ENCODE measurements around the gene MMP2. TPM values are rescaled to one million over a fixed set of nuclear protein-coding genes. Genes with fewer than 3 reads are reported as not detected.

The MMP2 gene
- polyA plus RNA-seq, 1 donor from 2014 or later = 2.5 TPM

GRCh38 chr16:55488306-55488705, 9.3 kb downstream of the MMP2 start:
- Histone ChIP-seq H3K27ac (ENCODE audit: low read length) (no peak overlapping the region), H2AFZ (ENCODE audit: low read depth, low read length) (no peak overlapping the region), H3K79me2 (replicated peaks; ENCODE audit: insufficient read depth, low read length) (no peaks in the 10 kb centered on the region), H3K4me2 (ENCODE audit: low read length) (no peak overlapping the region), H3F3A (ENCODE audit: insufficient read depth, low read length, poor library complexity, severe bottlenecking) (no peaks in the 10 kb centered on the region), H3K36me3 (ENCODE audit: insufficient read depth, low read length) (no peaks in the 10 kb centered on the region), H4K20me1 (ENCODE audit: insufficient read depth) (no peaks in the 10 kb centered on the region), H3K27me3 (ENCODE audit: insufficient read depth, low read depth, low read length) (no peaks in the 10 kb centered on the region), H3K9me2 (ENCODE audit: insufficient read depth, low read length) (no peaks in the 10 kb centered on the region), H3K9ac (ENCODE audit: low read length) (no peak overlapping the region), H3K9me3 (ENCODE audit: low read length) (no peaks in the 10 kb centered on the region), H3K4me3 (ENCODE audit: low read length) (no peak overlapping the region)
- no peak for TF ChIP-seq TAF1 (IDR thresholded peaks at IDR 0.05; ENCODE audit: low read depth)
- TF ChIP-seq REST (IDR thresholded peaks at IDR 0.05; ENCODE audit: borderline replicate concordance) = no peak
- TF ChIP-seq SMC3 (conservative IDR thresholded peaks at IDR 0.05; ENCODE audit: poor library complexity) = no peak
- no peak for TF ChIP-seq RAD21 (conservative IDR thresholded peaks at IDR 0.05)
- TF ChIP-seq POLR2AphosphoS5 (IDR thresholded peaks at IDR 0.05) = no peak
- TF ChIP-seq EP300 (conservative IDR thresholded peaks at IDR 0.05; ENCODE audit: poor library complexity, severe bottlenecking) = no peak
- no peak for TF ChIP-seq EZH2 (IDR thresholded peaks at IDR 0.05; ENCODE audit: borderline replicate concordance, insufficient read depth, low read length, poor library complexity, severe bottlenecking)
- TF ChIP-seq CTCF (IDR thresholded peaks at IDR 0.05; ENCODE audit: poor library complexity, severe bottlenecking) = no peak

GRCh38 chr16:55489119-55489955, 10.3 kb downstream of the MMP2 start:
- H3K9me3 ChIP-seq (ENCODE audit: low read length) = no peaks in the 10 kb centered on the region
- H3F3A ChIP-seq (ENCODE audit: insufficient read depth, low read length, poor library complexity, severe bottlenecking) = no peaks in the 10 kb centered on the region
- no peak overlapping the region for H3K4me3 ChIP-seq (ENCODE audit: low read length)
- TF ChIP-seq POLR2AphosphoS5 (IDR thresholded peaks at IDR 0.05) = no peak
- TF ChIP-seq EZH2 (IDR thresholded peaks at IDR 0.05; ENCODE audit: borderline replicate concordance, insufficient read depth, low read length, poor library complexity, severe bottlenecking) = no peak
- TF ChIP-seq REST (IDR thresholded peaks at IDR 0.05; ENCODE audit: borderline replicate concordance) = no peak
- TF ChIP-seq RAD21 (conservative IDR thresholded peaks at IDR 0.05) = no peak
- H3K27me3 ChIP-seq (ENCODE audit: insufficient read depth, low read depth, low read length) = no peaks in the 10 kb centered on the region
- no peaks in the 10 kb centered on the region for H3K9me2 ChIP-seq (ENCODE audit: insufficient read depth, low read length)
- H3K79me2 ChIP-seq (replicated peaks; ENCODE audit: insufficient read depth, low read length) = no peaks in the 10 kb centered on the region
- no peaks in the 10 kb centered on the region for H3K36me3 ChIP-seq (ENCODE audit: insufficient read depth, low read length)
- no peak overlapping the region for H3K27ac ChIP-seq (ENCODE audit: low read length)
- no peak overlapping the region for H2AFZ ChIP-seq (ENCODE audit: low read depth, low read length)
- H4K20me1 ChIP-seq (ENCODE audit: insufficient read depth) = no peaks in the 10 kb centered on the region
- no peak overlapping the region for H3K4me2 ChIP-seq (ENCODE audit: low read length)
- H3K9ac ChIP-seq (ENCODE audit: low read length) = no peak overlapping the region

All from neural cell (in vitro differentiated cells).